ENCODE measurements around the gene ESYT2.
"Not testable (repeated sequence)": the region's sequence is repeated elsewhere in the genome, so short reads cannot be mapped to it uniquely, and the experiment has no call there.

ESYT2 gene

DNA sequence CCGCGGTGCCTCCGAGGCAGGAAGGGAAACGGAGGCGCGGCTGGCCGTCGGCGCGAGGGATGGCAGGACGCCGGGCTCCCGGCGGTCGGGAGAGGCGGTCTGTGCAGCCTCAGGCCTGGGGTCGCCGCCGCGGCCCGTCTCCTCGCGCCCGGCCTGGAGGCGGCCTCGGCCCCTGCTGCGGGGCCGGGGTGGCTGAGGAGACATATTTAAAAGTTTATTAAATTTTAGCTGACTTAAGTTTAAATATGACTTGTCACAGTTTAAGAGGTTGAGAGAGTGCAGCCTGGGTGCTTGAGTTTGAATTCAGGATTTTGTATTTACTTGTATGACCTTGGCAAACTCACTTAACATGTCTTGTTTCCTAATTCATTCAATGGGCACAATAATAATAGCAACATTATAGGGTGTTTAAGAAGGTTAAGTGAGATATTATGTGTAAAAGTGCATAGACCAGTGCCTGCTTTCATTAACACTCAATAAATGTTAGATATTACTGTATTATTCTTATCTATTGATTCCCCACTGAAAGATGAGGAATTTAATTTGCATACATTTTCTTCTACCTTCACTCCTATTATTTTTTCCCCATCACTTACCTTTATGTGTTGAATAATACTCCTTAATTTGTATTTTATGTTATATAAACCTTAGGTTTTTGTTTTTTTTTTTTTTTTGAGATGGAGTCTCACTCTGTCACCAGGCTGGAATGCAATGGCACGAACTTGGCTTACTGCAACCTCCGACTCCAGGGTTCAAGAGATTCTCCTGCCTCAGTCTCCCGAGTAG, 27.8 kb upstream of the ESYT2 start:
- DNase-seq = no peak

DNA sequence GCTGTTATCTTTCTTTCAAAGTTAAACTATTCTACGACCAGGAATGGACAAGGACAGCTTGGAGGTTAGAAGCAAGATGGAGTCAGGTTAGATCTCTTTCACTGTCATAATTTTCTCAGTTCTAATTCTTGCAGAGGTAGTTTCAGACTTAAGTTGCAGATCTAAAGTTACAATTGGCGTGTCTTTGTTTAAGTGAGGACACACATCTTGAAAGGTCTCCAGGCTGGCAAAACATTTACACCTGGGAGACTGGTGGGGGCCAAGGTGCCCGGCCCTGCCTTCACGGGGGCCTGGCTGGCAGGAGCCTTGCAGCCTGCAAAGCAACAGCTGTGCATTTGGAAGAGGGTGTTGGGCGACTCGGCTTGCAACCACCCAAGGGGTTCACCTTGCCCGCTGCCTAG, 25.4 kb upstream of the ESYT2 start:
- DNase-seq = no peak

- DNase-seq = no peak
These were observed 21.3 kb upstream of the ESYT2 start for GRCh38 chr7:158850545-158851102.

GRCh38 chr7:158849768-158850544, 20.6 kb upstream of the ESYT2 start:
- no peak for DNase-seq

- no peak for DNase-seq
These were observed 20.1 kb upstream of the ESYT2 start for GRCh38 chr7:158849442-158849767.

DNA sequence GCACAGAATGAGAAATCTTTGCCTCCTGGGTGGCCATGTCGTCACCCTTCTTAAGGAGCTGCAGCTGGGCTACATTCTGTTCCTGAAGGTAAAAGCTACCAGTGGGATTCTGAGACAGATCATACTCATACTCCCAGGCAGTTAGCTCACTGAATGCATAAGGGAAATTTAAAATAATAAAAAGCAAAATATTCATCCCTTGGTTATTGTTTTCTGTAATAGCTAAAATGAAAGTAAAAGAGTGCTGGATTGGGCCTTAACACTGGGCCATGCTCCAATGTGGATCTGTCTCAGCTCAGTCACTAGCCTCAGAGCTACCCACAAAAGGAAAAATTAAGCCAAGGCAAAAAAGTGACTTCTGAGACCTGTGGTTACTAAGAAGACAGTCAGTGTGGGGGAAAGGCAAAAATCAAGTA, 18.1 kb upstream of the ESYT2 start:
- DNase-seq = no peak

- no peak for DNase-seq
These were observed 17.0 kb upstream of the ESYT2 start for GRCh38 chr7:158846304-158846703.

- DNase-seq = no peak
These were observed 14.5 kb upstream of the ESYT2 start for GRCh38 chr7:158843771-158844170.

DNA sequence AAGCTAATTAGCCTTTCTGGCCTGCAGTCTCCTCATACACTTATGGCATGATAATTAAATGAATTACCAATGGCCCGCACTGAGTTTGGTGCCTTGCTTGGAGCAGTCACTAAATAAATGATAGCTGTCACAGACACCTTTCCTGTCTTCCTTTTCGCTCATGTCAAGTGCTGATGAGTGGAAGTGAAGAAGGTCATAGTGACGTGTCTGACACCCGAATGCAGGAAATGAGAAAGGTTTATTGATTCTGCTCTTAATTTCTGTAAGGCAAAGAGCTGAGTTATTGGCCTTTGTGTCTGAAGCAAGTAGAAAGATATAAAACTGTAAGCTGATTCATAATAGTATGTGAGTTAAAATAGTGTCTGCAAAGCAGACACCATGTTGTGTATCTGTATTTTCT, 13.2 kb upstream of the ESYT2 start:
- DNase-seq = no peak

GRCh38 chr7:158840604-158841003, 11.3 kb upstream of the ESYT2 start:
- no peak for DNase-seq

- not testable (repeated sequence) for DNase-seq
These were observed 9.9 kb upstream of the ESYT2 start for GRCh38 chr7:158839177-158839576.

GRCh38 chr7:158837790-158838637, 8.7 kb upstream of the ESYT2 start:
- no peak for DNase-seq

DNA sequence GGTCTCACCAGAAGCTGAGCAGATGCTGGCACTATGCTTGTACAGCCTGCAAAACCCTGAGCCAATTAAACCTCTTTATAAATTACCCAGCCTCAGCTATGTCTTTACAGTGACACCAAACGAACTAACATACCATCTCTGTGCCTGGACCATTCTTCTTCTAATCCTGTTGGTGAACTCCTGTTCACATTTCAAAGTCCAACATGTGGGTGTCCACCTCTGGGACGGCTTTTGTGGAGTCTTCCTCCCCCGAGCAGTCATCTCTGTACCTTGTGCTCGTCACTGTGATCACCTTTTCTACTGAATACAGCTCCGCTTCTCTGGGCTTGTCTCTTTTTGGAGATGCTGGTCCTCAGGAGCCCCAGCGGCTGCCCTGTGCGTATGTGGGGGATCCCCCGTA, 7.4 kb upstream of the ESYT2 start:
- DNase-seq = no peak

- no peak for DNase-seq
These were observed 5.8 kb upstream of the ESYT2 start for GRCh38 chr7:158834878-158835784.

DNA sequence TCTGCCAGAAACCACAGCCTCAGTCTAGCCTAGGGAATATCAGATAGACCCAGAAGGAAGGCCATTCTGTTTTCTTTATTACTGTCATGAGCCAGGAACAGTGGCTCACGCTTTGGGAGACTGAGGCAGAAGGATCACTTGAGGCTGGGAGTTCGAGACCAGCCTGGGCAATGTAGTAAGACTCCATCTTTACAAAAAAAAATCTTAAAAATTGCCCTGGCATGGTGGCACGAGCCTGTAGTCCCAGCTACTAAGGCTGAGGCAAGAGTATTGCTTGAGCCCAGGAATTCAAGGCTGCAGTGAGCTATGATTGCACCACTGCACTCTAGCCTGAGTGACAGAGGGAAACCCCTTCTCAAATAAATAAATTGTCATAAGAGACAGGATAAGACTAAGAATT, 3.7 kb upstream of the ESYT2 start:
- no peak for DNase-seq

DNA sequence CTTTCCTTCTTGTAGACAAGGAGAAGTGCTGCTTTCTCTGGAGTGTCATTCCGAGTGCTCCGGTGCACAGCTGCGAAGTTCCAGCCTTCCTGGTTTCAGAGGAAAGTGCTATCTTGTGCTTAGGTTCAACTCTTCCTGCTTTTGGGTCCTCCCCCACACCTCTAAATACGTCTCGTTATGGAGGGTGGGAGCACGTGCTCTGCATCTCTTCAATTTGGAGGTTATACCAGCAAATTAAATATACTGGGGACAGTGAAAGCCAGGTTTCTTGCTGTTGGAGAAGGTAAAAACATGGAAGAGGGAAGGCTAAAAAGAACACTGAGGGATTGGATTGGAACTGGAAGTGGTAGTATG, 2.4 kb upstream of the ESYT2 start:
- no peak for DNase-seq

DNA sequence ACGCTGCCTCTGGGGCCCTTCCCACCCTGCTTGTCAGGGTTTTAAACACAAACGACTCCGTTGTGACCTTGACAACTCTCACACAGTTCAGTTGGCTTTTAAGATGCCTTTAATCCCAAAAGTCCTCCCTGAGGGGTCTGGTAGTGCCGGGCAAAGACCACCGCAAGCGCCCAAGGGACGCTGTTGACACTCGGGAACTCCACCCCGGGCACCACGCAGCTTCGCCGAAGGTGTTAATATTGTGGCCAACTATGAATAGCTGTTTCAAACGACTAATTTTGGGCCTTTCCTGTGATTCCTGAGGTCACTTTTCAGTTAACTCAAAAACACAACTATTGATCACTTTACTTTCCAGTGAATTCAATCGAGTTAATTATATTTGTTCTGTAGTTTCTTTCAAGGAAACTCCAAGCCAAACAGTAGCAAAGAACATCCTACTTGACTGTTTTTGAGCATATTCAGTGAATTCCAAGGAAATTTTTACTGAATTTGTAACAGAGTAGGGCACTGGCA, 958 bp upstream of the ESYT2 start:
- no peak for DNase-seq

- no peak for DNase-seq
These were observed 328 bp downstream of the ESYT2 start for GRCh38 chr7:158829021-158829341.

DNA sequence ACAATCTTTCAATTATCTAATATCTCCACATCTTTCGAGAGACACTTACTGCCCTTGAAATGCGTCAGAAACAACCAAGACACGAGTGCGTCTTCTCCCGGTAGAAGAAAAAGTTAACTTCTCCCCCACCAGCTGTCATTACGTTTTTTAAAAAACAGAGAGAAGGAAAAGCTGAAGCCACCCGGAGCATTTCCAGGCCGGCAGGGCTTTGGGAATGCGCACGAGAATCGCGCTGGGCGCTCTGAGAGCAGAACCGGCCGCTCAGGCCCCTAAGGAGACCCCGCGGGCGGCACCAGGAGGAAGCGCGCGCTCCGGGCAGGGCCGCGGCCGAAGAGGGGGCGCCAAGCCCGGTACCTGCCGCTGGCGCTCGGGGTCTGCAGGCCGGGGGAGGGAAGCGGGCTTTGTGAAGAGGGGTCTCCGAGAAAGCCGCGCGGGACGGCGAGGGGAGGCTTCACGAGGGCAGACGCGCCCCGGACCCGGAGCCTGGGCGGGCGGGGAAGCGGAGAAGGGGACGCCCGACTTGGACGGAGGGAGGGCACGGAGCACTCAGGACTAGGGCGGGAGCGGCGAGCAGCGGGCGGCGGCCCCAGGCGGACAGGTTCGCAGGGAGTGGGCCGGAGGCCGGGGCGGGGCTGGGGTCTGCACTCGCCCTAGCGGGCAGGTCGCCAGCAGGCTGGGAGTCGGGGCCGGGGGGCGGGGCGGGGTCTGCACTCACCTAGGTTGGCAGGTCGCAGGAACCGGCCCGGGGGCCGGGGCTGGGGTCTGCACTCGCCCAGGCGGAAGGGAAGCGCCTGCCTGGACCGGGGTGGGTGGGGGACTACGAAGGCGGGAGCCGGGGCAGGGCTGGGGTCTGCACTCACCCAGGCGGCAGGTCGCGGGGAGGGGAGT, 932 bp downstream of the ESYT2 start:
- DNase-seq = no peak

GRCh38 chr7:158827411-158828132, 1.7 kb downstream of the ESYT2 start:
- DNase-seq = no peak
